ENCODE measurements around the gene NCBP2L.

DNA sequence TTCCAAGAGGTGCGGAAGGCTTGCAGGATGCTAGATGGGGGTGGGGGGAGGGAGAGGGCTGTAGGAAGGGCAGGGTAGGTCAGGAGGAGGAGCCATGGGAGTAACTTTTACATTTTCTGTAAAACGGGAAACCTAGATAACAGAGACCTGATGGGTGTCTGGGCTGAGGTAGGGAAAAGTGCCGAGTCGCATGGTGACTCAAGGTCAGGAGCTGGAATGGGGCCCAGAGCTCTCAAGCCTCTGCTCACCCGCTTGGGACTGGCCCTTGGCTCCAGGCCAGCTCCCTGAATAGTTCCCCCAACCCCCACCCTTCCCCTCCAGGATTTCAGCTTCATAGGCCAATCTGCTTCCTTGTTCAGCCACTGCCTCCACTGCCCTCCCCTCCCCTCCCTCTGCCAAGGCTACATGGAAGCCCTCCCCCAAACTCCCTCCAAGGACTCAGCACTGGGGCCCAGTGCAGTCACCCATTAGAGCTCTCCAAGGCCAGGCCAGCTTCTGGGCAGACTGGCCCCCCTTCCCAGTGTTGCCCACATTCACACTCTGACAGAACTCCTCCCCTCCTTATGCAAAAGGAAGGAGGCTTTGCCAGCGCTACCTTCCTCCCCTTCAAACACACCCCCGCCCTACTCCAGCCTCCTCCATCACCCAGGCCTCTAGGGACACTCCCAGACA, 45.6 kb upstream of the NCBP2L start:
- TF ChIP-seq, protein P1, sequence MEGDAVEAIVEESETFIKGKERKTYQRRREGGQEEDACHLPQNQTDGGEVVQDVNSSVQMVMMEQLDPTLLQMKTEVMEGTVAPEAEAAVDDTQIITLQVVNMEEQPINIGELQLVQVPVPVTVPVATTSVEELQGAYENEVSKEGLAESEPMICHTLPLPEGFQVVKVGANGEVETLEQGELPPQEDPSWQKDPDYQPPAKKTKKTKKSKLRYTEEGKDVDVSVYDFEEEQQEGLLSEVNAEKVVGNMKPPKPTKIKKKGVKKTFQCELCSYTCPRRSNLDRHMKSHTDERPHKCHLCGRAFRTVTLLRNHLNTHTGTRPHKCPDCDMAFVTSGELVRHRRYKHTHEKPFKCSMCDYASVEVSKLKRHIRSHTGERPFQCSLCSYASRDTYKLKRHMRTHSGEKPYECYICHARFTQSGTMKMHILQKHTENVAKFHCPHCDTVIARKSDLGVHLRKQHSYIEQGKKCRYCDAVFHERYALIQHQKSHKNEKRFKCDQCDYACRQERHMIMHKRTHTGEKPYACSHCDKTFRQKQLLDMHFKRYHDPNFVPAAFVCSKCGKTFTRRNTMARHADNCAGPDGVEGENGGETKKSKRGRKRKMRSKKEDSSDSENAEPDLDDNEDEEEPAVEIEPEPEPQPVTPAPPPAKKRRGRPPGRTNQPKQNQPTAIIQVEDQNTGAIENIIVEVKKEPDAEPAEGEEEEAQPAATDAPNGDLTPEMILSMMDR (conservative IDR thresholded peaks at IDR 0.05; ENCODE audit: low read depth in 2 of 2) = no peak
- TF ChIP-seq EZH2phosphoT487 (IDR thresholded peaks at IDR 0.05; ENCODE audit: unreplicated experiment) (no peak), EZH2 (IDR thresholded peaks at IDR 0.05; ENCODE audit: low read depth, unreplicated experiment) (no peak)
- TF ChIP-seq, protein P2, sequence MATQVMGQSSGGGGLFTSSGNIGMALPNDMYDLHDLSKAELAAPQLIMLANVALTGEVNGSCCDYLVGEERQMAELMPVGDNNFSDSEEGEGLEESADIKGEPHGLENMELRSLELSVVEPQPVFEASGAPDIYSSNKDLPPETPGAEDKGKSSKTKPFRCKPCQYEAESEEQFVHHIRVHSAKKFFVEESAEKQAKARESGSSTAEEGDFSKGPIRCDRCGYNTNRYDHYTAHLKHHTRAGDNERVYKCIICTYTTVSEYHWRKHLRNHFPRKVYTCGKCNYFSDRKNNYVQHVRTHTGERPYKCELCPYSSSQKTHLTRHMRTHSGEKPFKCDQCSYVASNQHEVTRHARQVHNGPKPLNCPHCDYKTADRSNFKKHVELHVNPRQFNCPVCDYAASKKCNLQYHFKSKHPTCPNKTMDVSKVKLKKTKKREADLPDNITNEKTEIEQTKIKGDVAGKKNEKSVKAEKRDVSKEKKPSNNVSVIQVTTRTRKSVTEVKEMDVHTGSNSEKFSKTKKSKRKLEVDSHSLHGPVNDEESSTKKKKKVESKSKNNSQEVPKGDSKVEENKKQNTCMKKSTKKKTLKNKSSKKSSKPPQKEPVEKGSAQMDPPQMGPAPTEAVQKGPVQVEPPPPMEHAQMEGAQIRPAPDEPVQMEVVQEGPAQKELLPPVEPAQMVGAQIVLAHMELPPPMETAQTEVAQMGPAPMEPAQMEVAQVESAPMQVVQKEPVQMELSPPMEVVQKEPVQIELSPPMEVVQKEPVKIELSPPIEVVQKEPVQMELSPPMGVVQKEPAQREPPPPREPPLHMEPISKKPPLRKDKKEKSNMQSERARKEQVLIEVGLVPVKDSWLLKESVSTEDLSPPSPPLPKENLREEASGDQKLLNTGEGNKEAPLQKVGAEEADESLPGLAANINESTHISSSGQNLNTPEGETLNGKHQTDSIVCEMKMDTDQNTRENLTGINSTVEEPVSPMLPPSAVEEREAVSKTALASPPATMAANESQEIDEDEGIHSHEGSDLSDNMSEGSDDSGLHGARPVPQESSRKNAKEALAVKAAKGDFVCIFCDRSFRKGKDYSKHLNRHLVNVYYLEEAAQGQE (IDR thresholded peaks at IDR 0.05; ENCODE audit: unreplicated experiment) = no peak

Measured in GM23338 (cell line).